GM12801 (cell line): ENCODE data around the gene SSTR1.

Experiments used
- TF ChIP-seq, protein P1 (sequence below): IDR thresholded peaks from one replicate; pipeline ENCODE4 v1.5.1; 2011; ENCODE audit warnings: control low read depth; ENCODE audit not compliant: insufficient read length; ENCODE audit errors: extremely low read depth

The SSTR1 gene

GRCh38 chr14:38184132-38184531 is 23.6 kb upstream of the SSTR1 start:
- TF ChIP-seq, protein P1, sequence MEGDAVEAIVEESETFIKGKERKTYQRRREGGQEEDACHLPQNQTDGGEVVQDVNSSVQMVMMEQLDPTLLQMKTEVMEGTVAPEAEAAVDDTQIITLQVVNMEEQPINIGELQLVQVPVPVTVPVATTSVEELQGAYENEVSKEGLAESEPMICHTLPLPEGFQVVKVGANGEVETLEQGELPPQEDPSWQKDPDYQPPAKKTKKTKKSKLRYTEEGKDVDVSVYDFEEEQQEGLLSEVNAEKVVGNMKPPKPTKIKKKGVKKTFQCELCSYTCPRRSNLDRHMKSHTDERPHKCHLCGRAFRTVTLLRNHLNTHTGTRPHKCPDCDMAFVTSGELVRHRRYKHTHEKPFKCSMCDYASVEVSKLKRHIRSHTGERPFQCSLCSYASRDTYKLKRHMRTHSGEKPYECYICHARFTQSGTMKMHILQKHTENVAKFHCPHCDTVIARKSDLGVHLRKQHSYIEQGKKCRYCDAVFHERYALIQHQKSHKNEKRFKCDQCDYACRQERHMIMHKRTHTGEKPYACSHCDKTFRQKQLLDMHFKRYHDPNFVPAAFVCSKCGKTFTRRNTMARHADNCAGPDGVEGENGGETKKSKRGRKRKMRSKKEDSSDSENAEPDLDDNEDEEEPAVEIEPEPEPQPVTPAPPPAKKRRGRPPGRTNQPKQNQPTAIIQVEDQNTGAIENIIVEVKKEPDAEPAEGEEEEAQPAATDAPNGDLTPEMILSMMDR = no peak

- TF ChIP-seq, protein P1 = no peak
These were observed 22.0 kb upstream of the SSTR1 start for GRCh38 chr14:38185671-38186070.

DNA sequence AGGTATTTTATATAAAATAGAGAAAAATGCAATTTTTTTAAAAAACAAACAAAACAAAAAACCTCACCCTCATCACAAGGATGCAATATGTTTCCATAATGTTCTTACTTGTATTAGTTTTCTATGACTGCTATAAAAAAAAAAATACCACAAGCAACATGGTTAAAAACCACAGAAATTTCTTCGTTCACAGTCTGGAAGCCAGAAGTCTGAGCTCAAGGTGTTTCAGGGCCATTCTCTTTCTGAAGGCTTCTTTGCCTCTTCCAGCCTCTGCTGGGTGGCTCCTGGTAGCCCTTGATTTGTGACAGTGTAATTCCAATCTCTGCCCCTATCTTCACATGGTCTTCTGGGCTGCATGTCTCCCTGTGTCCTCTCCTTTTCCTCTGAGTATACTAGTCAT is 21.5 kb upstream of the SSTR1 start:
- TF ChIP-seq, protein P1 = no peak

DNA sequence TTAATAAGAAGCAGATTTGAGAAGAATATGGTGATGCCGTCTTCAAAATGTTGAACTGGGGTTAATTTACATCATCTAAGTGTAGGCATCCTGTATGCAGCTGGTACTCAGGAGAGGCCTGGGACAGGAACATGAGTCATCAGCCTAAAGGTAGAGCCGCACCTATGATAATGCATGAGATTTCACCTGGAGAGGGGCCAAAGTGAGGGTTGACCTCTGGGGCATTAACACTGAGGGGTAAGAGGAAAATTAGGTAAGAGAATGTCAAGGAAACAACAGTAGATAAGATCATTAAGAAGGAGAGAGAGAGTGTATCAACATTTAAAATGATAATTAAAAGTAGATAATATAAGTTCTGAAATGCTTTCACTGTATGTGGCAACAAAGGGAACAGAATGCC is 20.2 kb upstream of the SSTR1 start:
- TF ChIP-seq, protein P1 = no peak

- TF ChIP-seq, protein P1 = no peak
These were observed 17.6 kb upstream of the SSTR1 start for GRCh38 chr14:38189930-38190726.

- TF ChIP-seq, protein P1 = no peak
These were observed 10.5 kb upstream of the SSTR1 start for GRCh38 chr14:38197001-38197783.

GRCh38 chr14:38197784-38198335 is 9.8 kb upstream of the SSTR1 start:
- TF ChIP-seq, protein P1 = no peak
